GM21529 (cell line): ENCODE results near the gene NRXN3.

ENCODE experiments used
- ATAC-seq: cut with Tn5 transposase; IDR thresholded peaks from one replicate; pipeline ENCODE4 v1.9.1; 2021; ENCODE audit not compliant: unreplicated experiment

Gene NRXN3

GRCh38 chr14:78785265-78785664, 615.1 kb downstream of the NRXN3 start:
- ATAC-seq: no peak

GRCh38 chr14:78788467-78789360, 618.5 kb downstream of the NRXN3 start:
- no peak for ATAC-seq

GRCh38 chr14:78790271-78790670, 620.1 kb downstream of the NRXN3 start:
- no peak for ATAC-seq

DNA sequence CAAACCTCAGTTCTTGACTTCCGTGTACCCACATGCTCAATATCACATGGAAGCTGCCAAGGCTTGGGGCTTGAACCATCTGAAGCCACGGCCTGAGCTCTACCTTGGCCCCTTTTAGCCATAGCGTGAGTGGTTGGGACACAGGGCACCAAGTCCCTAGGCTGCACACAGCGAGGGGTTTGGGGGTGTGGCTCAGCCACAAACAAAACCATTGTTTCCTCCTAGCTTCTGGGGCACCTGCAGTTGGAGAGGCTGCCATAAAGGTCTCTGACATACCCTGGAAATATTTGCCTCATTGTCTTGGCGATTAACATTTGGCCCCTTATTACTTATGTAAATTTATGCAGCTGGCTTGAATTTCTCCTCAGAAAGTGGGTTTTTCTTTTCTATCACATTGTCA, 628.6 kb downstream of the NRXN3 start:
- no peak for ATAC-seq

- ATAC-seq: no peak
Observed at GRCh38 chr14:78805570-78805969, 635.4 kb downstream of the NRXN3 start.

GRCh38 chr14:78823035-78823434, 652.9 kb downstream of the NRXN3 start:
- ATAC-seq: no peak

GRCh38 chr14:78823516-78823915, 653.3 kb downstream of the NRXN3 start:
- no peak for ATAC-seq

GRCh38 chr14:78829274-78829673, 659.1 kb downstream of the NRXN3 start:
- no peak for ATAC-seq

DNA sequence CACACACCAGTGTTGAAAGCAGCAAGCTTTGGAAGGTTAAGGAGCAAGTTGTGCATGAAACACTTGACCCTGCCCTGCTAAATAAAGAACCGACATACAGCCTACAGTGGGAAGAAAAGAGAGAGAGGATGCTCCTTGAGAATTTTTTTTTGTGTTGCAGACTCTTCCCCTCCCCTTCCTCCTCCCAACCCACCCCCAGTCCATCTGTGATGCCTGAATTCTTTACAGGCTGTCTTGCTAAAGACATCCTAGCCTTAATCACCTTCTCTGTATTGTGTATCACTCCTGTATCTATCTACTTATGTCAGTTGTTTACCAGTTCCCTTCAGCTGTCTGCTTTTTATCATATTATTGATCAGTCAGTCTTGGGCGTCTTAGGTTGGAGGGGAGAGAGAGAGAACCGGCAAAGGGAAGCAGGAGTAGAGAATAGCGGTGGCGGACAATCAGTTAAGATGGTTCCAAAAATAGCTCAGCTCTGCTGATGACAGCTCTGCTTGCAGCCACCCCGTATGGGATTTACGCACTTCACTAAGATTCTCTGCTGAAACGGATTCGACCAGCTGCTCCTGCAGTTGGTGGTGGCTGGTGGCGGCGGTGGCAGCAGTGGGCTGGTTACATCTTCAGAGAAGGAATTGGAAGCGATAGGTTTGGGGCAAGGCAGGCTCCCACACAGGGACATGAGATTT, 664.7 kb downstream of the NRXN3 start:
- no peak for ATAC-seq

DNA sequence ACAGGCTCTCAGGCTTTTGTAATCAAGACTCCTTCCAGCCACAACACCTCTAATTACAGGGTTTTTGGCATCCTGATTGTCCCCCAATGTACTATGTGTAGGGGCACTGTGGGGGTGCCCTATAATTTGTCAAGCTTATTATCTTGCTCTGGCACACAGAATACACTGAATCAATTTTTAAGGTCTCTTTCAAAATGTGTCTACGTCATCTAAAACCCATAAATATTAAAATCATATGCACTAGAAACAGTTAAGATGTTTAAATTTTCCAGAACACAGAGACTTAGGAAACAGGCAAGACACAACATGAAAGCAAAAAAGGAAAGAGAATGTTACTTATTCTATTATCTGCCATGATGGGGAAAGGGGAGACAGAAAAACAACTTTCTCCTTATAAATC, 665.7 kb downstream of the NRXN3 start:
- no peak for ATAC-seq

DNA sequence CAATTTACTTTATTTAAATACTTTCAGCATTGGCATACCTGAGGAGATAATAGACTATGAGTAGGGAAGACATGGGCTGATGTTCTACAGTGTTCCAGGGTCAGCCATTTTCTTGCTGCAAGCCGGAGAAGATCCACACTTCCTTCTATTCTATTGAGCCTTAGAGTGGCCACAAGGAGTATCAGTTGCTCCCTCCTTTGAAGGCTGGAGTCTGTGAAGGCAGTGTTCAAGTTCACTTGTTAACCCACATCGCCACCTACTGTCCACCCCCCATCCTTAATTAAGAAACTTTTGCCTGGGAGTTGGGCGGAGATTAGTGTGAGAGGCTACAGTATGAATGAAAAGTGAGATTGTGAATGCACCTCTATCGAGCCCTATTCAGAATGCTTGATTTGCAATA, 666.6 kb downstream of the NRXN3 start:
- peak; percentile 71 for ATAC-seq

DNA sequence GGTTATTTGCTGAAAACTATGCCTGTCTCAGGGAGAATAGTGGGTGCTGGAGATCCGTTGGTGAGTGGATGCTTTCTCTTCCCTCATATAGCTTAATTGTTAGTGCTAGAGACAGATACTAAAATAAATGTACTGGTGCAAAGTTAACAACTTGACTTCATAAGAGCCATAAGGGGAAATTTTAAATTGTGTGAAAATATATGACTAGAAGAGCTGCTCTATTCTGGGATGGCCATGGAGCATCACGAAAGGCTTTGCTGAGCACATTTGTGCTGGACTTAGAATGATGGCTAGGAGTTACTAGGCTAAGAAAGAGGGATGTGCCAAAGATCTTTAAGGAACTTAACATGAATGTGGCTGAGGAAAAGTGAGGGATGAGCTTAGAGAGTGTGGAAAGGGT, 668.8 kb downstream of the NRXN3 start:
- no peak for ATAC-seq

- no peak for ATAC-seq
Observed at GRCh38 chr14:78840898-78841297, 670.7 kb downstream of the NRXN3 start.

DNA sequence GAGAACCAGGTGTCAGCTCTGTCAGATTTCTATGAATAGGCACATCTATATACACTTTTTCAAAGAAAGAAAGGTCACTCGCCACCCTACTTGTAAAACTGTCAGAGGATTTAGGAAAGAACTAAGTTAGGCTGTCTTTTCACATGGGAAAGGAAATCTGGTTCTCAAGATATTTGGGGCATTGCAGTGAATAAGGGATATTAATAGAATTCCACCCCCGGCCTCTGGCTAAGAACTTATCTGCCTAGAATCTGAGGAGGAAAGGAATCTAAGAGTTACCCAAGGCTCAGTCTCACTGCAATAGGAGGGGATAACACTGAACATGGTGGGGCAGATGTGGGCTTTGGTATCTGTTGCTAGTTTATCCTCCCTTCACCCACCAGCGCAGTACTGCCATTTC, 677.6 kb downstream of the NRXN3 start:
- ATAC-seq: no peak

GRCh38 chr14:78848234-78848820, 678.2 kb downstream of the NRXN3 start:
- peak; percentile 97 for ATAC-seq

DNA sequence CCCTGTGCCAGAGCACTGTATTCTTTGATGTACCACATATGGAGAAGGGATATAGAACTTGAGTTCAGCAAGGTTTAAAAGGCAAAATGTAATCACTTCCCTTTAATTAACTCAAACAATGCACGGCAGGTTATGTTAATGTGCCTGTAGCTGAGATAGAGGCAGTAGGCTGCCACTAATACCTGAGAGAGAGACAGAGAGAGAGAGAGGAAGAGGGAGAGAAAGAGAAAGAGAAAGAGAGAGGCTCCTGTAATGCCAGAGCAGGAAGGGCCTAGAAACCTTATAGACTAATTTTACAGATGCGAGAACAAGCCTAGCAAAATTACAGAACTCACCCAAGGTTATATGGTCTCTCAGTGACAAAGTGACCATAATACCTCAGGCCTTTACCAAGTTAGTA, 679.8 kb downstream of the NRXN3 start:
- ATAC-seq: no peak

DNA sequence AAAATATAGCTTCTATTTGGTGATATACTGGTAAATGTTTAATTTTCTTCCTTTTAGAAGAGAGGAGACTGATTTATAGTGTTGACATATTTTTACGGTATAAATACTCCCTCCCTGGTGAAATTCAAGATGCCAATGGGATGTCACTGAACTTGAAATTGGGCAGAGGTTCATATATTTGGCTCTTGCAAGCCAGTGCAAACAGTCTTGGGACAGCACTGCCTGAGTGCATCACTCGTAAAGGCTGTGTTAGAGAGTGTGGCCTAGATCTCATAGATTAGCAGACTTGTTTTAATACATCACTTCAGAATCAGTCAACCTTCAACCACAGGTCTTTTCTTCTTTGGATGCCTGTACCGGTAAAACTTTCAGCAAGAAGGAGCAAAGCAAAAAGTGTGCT, 681.0 kb downstream of the NRXN3 start:
- no peak for ATAC-seq

DNA sequence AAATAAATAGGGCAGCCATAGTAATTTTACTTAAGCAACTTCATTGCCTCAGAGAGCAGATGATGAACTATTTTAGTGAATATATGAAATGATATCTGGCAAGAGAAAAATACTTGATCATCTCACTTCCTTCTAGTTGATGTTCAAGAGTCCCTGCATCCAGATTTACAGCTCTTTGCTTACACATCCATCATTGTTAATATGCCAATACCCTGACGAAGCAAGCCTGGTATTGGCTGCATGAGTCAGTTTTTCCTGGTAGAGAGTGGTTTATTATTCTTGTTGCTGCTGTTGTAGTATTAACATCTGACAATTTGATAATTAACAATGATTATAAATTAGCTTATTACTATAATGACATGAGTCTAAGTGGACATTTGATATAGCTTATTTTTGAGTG, 681.9 kb downstream of the NRXN3 start:
- ATAC-seq: no peak

GRCh38 chr14:78857974-78858373, 687.8 kb downstream of the NRXN3 start:
- no peak for ATAC-seq

DNA sequence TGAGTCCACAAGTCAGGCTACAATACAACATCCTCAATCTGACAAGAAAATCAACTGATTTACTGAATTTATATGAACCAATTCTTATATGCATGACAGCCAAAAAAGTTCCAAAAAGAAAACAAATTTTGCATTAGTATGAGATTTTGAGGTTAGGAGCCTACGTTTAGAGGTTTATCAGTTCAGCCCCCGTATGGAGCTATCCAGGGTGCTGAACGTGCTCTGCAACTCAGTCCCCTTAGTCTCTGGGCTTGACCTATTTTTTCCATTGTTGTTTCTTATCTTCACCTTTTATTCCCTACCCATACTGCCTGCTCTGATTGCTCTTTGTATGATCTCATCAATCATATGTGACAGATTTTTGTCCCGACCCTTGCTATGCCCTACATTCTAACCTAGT, 693.0 kb downstream of the NRXN3 start:
- ATAC-seq: no peak

GRCh38 chr14:78872837-78873236, 702.7 kb downstream of the NRXN3 start:
- no peak for ATAC-seq

GRCh38 chr14:78873581-78873980, 703.4 kb downstream of the NRXN3 start:
- ATAC-seq: no peak
